ENCODE results near the gene FAM120AOS. TPM values are rescaled to one million over a fixed set of nuclear protein-coding genes. Genes with fewer than 3 reads are reported as not detected.

Gene FAM120AOS
- total and polyA plus RNA-seq, 2 of the 4 experiments (the other 2 are of a cell fraction): 22.7 to 24.7 TPM

GRCh38 chr9:93461414-93461743 is 8.0 kb upstream of the FAM120AOS start:
- Histone ChIP-seq H3K4me3 (ENCODE audit: insufficient read depth, low read depth, low read length) (no peak overlapping the region), H3K4ac (ENCODE audit: low read depth, low read length) (no peak overlapping the region), H3K27ac (ENCODE audit: insufficient read depth, low read length) (no peak overlapping the region), H2BK120ac (ENCODE audit: low read depth, low read length) (no peak overlapping the region), H4K5ac (ENCODE audit: low read depth, low read length) (no peak overlapping the region), H3K23ac (ENCODE audit: low read depth, low read length) (no peak overlapping the region), H3K27me3 (ENCODE audit: control insufficient read depth, insufficient read depth, low read length) (no peaks in the 10 kb centered on the region), H3K9me3 (ENCODE audit: control insufficient read depth, insufficient read depth, low read length) (no peaks in the 10 kb centered on the region), H3K36me3 (ENCODE audit: control insufficient read depth, insufficient read depth, low read length) (no peaks in the 10 kb centered on the region), H2AK5ac (ENCODE audit: low read depth, low read length) (no peak overlapping the region), H2BK20ac (ENCODE audit: low read depth, low read length) (no peak overlapping the region), H4K20me1 (ENCODE audit: insufficient read depth, low read length) (peaks cover 81% of the 10 kb centered on the region), H3K56ac (ENCODE audit: extremely low read depth, insufficient read depth, low read length) (no peak overlapping the region), H2AFZ (replicated peaks; ENCODE audit: low read length, poor library complexity) (no peak overlapping the region), H3K9me1 (ENCODE audit: insufficient read depth, low read length) (peaks cover 9% of the 10 kb centered on the region; the same call in 1 of the 2 replicates), H3K14ac (replicated peaks; ENCODE audit: low read depth, low read length) (no peak overlapping the region), H4K8ac (ENCODE audit: low read depth in 2 of 2, low read length in 2 of 2) (no peak overlapping the region), H3K4me2 (ENCODE audit: low read depth, low read length) (no peak overlapping the region), H2BK5ac (ENCODE audit: low read depth, low read length, poor library complexity, severe bottlenecking) (no peak overlapping the region), H3K4me1 (ENCODE audit: control insufficient read depth, insufficient read depth, low read length) (peaks cover 15% of the 10 kb centered on the region), H2BK15ac (ENCODE audit: low read depth, low read length) (no peak overlapping the region), H3K9ac (ENCODE audit: low read depth, low read length) (no peak overlapping the region), H3K18ac (ENCODE audit: low read depth, low read length) (no peak overlapping the region), H3K79me1 (ENCODE audit: low read depth in 1 of 2, low read length in 2 of 2) (peaks cover 4 to 67% of the 10 kb centered on the region in 2 experiments; a peak in 3 of 4 replicates), H4K91ac (ENCODE audit: insufficient read depth, low read depth, low read length) (no peak overlapping the region), H2AK9ac (replicated peaks; ENCODE audit: low read depth, low read length, poor library complexity) (no peak overlapping the region)
- peak; percentile 45; the same call in 1 of the 2 replicates for TF ChIP-seq NFE2L2 (IDR thresholded peaks at IDR 0.05; ENCODE audit: low read depth, low read length)
- no peak for TF ChIP-seq BHLHE40 (IDR thresholded peaks at IDR 0.05; ENCODE audit: low read depth, low read length)
- no peak for TF ChIP-seq RAD21 (IDR thresholded peaks at IDR 0.05; ENCODE audit: low read length)
- no peak for TF ChIP-seq MAZ (IDR thresholded peaks at IDR 0.05; ENCODE audit: borderline replicate concordance, low read depth, low read length)
- TF ChIP-seq MAFK (IDR thresholded peaks at IDR 0.05; ENCODE audit: low read depth, low read length): peak; percentile 65
- no peak for TF ChIP-seq RFX5 (IDR thresholded peaks at IDR 0.05; ENCODE audit: low read depth, low read length)
- ChIA-PET CTCF (no interaction called here), POLR2A (ENCODE audit: unreplicated experiment) (no interaction called here)
- dilution Hi-C loops (cut with HindIII; ENCODE audit: low sequenced_read_pairs, unreplicated experiment): loop anchor here (10.0 kb wide), 1 partner anchor 103 kb away; no protein-coding TSS in a partner anchor
- no peak for DNase-seq
- no TSS peak for BruUV-seq (replicated peaks)
- WGBS, 2 experiments (ENCODE audit: extremely low coverage in 2 of 2, insufficient read length in 1 of 2): no CpG with 5 or more reads among the region's 1 CpG
- intact Hi-C loops (cut with micrococcal nuclease): no loop called here
- ATAC-seq (ENCODE audit: low read depth): no peak
- in situ Hi-C loops (cut with MboI; ENCODE audit: low sequenced_read_pairs): loop anchor here (25.0 kb wide), 1 partner anchor 701 kb away; no protein-coding TSS in a partner anchor

All from IMR-90 (cell line).